GM23338 (cell line): ENCODE results near the gene TGM2. TPM values are rescaled to one million over a fixed set of nuclear protein-coding genes. Genes with fewer than 3 reads are reported as not detected.

Experiments
- ATAC-seq: fragments of 200-7000 bp; cut with Tn5 transposase; 3 replicates; pipeline ENCODE4 v1.9.1; 2020
- DNase-seq: peaks from one replicate; pipeline ENCODE4 v3.0.0-alpha.2; 2015; ENCODE audit warnings: low spot score
- H2AFZ ChIP-seq: fragments of 200-600 bp; sonication (generic); 2 replicates; pipeline ENCODE4 v1.8.0; 2016; ENCODE audit warnings: antibody characterized with exemption, mild to moderate bottlenecking, moderate library complexity
- H3F3A ChIP-seq: fragments of 200-600 bp; sonication (generic); replicated peaks from 2 replicates; pipeline ENCODE4 v1.8.0; 2017; ENCODE audit warnings: antibody characterized with exemption, mixed run types, low read depth
- H3K27ac ChIP-seq: fragments of 200-600 bp; sonication (generic); 2 replicates; pipeline ENCODE4 v1.6.1; 2016; ENCODE audit warnings: low read depth
- H3K27me3 ChIP-seq: fragments of 200-600 bp; sonication (generic); 2 replicates; pipeline ENCODE4 v1.8.0; 2016; ENCODE audit warnings: mild to moderate bottlenecking, mixed run types, moderate library complexity; ENCODE audit not compliant: insufficient read depth
- H3K36me3 ChIP-seq: fragments of 200-600 bp; sonication (generic); 2 replicates; pipeline ENCODE4 v1.8.0; 2016; ENCODE audit warnings: mild to moderate bottlenecking; ENCODE audit not compliant: insufficient read depth
- H3K4me1 ChIP-seq: fragments of 200-600 bp; sonication (generic); 2 replicates; pipeline ENCODE4 v1.8.0; 2016; ENCODE audit warnings: mild to moderate bottlenecking, moderate library complexity; ENCODE audit not compliant: insufficient read depth
- H3K4me2 ChIP-seq: fragments of 200-600 bp; sonication (generic); 2 replicates; pipeline ENCODE4 v1.7.1; 2017; ENCODE audit warnings: mixed run types
- H3K4me3 ChIP-seq: fragments of 200-600 bp; sonication (generic); 2 replicates; pipeline ENCODE4 v1.6.1; 2016; ENCODE audit warnings: mixed run types
- H3K79me2 ChIP-seq: fragments of 200-600 bp; sonication (generic); replicated peaks from 2 replicates; pipeline ENCODE4 v1.8.0; 2017; ENCODE audit warnings: mild to moderate bottlenecking; ENCODE audit not compliant: insufficient read depth
- H3K9me2 ChIP-seq: fragments of 200-600 bp; sonication (generic); 2 replicates; pipeline ENCODE4 v1.8.0; 2017; ENCODE audit not compliant: insufficient read depth
- H4K20me1 ChIP-seq: fragments of 200-600 bp; sonication (generic); replicated peaks from 2 replicates; pipeline ENCODE4 v1.8.0; 2017; ENCODE audit warnings: mild to moderate bottlenecking; ENCODE audit not compliant: insufficient read depth
- H3K27ac Mint-ChIP-seq: 2 replicates; pipeline ENCODE4 v1.8.0; 2020; ENCODE audit warnings: inconsistent platforms, mild to moderate bottlenecking, moderate library complexity, mixed read lengths
- H3K27me3 Mint-ChIP-seq: 3 replicates; pipeline ENCODE4 v1.8.0; 2022; ENCODE audit warnings: low read depth, mild to moderate bottlenecking, moderate library complexity, mixed read lengths, inconsistent platforms; ENCODE audit not compliant: insufficient read depth, poor library complexity
- H3K36me3 Mint-ChIP-seq: 3 replicates; pipeline ENCODE4 v1.8.0; 2021; ENCODE audit warnings: low read depth, mild to moderate bottlenecking, inconsistent platforms, moderate library complexity, mixed read lengths
- H3K4me1 Mint-ChIP-seq: 3 replicates; pipeline ENCODE4 v1.8.0; 2020; ENCODE audit warnings: mild to moderate bottlenecking, inconsistent platforms, mixed read lengths
- H3K4me3 Mint-ChIP-seq: 3 replicates; pipeline ENCODE4 v1.8.0; 2021; ENCODE audit warnings: moderate library complexity, mild to moderate bottlenecking, inconsistent platforms, mixed read lengths
- H3K9me3 Mint-ChIP-seq: 3 replicates; pipeline ENCODE4 v1.8.0; 2020; ENCODE audit warnings: moderate library complexity, mild to moderate bottlenecking, inconsistent platforms, mixed read lengths
- CREB1 ChIP-seq: fragments of 250-450 bp; sonication (Bioruptor Pico); IDR thresholded peaks from 2 replicates; pipeline ENCODE4 v1.5.0; 2020; ENCODE audit warnings: low read depth, mild to moderate bottlenecking, moderate library complexity
- CTCF ChIP-seq, 2 experiments: fragments of 200-600 bp in 1 of 2; sonication (generic) in 1 of 2; conservative IDR thresholded peaks; 2 replicates each; pipeline versions ENCODE4 v1.5.1 to v1.6.1; 2016 to 2017; ENCODE audit warnings: antibody characterized with exemption in 2 of 2, low read depth in 2 of 2, mild to moderate bottlenecking in 2 of 2, moderate library complexity in 1 of 2
- ETS1 ChIP-seq: IDR thresholded peaks from 2 replicates; pipeline ENCODE4 v1.6.1; 2016; ENCODE audit warnings: antibody characterized with exemption
- EZH2 ChIP-seq: fragments of 200-600 bp; sonication (generic); IDR thresholded peaks from one replicate; pipeline ENCODE4 v1.8.0; 2017; ENCODE audit warnings: antibody characterized with exemption, mild to moderate bottlenecking, low read depth; ENCODE audit not compliant: unreplicated experiment
- EZH2phosphoT487 ChIP-seq: fragments of 200-600 bp; sonication (generic); IDR thresholded peaks from one replicate; pipeline ENCODE4 v1.8.1; 2018; ENCODE audit warnings: antibody characterized with exemption; ENCODE audit not compliant: unreplicated experiment
- JUNB ChIP-seq: IDR thresholded peaks from one replicate; pipeline ENCODE4 v1.6.1; 2016; ENCODE audit warnings: antibody characterized with exemption; ENCODE audit not compliant: unreplicated experiment
- NANOG ChIP-seq: IDR thresholded peaks from 2 replicates; pipeline ENCODE4 v1.6.1; 2016; ENCODE audit warnings: antibody characterized with exemption, borderline replicate concordance
- POLR2AphosphoS5 ChIP-seq: IDR thresholded peaks from 2 replicates; pipeline ENCODE4 v1.6.1; 2016; ENCODE audit warnings: antibody characterized with exemption, low read depth
- REST ChIP-seq: IDR thresholded peaks from one replicate; pipeline ENCODE4 v1.6.1; 2018; ENCODE audit warnings: antibody characterized with exemption; ENCODE audit not compliant: unreplicated experiment
- STAT1 ChIP-seq: IDR thresholded peaks from one replicate; pipeline ENCODE4 v1.6.1; 2016; ENCODE audit warnings: antibody characterized with exemption; ENCODE audit not compliant: unreplicated experiment
- ZNF114 ChIP-seq: fragments of 250-450 bp; sonication (Bioruptor Pico); IDR thresholded peaks from 2 replicates; pipeline ENCODE4 v1.5.0; 2020; ENCODE audit warnings: mild to moderate bottlenecking, moderate library complexity
- ZNF331 ChIP-seq: fragments of 250-450 bp; sonication (Bioruptor Pico); IDR thresholded peaks from 2 replicates; pipeline ENCODE4 v1.5.0; 2020; ENCODE audit warnings: low read depth, mild to moderate bottlenecking, moderate library complexity
- ZNF462 ChIP-seq: fragments of 250-450 bp; sonication (Bioruptor Pico); IDR thresholded peaks from 2 replicates; pipeline ENCODE4 v1.5.0; 2020; ENCODE audit warnings: mild to moderate bottlenecking, moderate library complexity
- polyA plus RNA-seq: library from polyadenylated mRNA; unstranded; fragments of >200 nt; fragmentation: Nextera tagmentation; extraction: Ambion mirVana; gene quantifications from 2 replicates; pipeline ENCODE4 v1.2.1, GENCODE V29; 2016
- total RNA-seq: library from RNA; depleted of rRNA; stranded (reverse); fragments of >200 nt; shearing (Covaris generic); gene quantifications from 2 replicates; pipeline ENCODE4 v1.2.3, GENCODE V29; 2014

Gene TGM2
- total and polyA plus RNA-seq, 2 experiments from 2014 or later = 0.45 to 1.0 TPM

DNA sequence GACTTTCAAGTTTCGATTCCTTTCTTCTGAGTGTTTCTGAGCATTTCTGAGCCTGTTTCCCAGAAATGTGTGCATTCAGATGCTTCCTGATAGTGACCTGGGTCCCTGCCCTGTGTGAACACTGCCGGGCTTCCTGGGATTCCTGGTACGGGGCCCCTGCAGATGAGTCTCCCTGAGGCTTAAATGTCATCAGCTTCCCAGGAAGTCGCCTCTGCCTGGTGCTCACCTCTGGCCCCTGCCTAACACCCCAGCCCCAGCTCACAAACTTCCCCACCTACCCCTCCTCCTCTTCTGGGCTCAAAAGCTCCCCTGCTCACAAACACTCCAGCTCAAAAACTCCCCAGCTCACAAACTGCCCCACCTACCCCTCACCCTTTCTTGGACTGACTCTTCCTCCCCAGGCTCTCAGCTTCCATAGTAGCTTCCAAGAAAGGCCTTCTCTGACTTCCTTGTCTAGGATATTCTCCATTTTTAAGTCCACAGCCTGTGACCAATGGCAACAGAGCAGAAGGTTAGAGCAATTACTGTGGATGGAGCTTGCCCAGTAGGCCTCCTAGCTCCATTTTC lies 42.0 kb downstream of the TGM2 start:
- DNase-seq = peak; percentile 21
- peak overlapping the region; percentile 96 for H2AFZ ChIP-seq

More for the DNA sequence above, 42.0 kb downstream of the TGM2 start:
- Histone ChIP-seq H3F3A (0 out of 2 replicates have a peak, but pooled peaks cover 2% of the 10 kb centered on the region), H3K4me3 (no peak overlapping the region), H3K4me1 (no peaks in the 10 kb centered on the region), H3K9me2 (no peaks in the 10 kb centered on the region), H3K36me3 (no peaks in the 10 kb centered on the region), H3K27ac (no peak overlapping the region), H3K27me3 (no peaks in the 10 kb centered on the region), H3K79me2 (no peaks in the 10 kb centered on the region), H3K4me2 (no peak overlapping the region), H4K20me1 (no peaks in the 10 kb centered on the region)
- Mint-ChIP-seq H3K36me3 (no peaks in the 10 kb centered on the region), H3K9me3 (no peaks in the 10 kb centered on the region), H3K27me3 (peaks cover 5% of the 10 kb centered on the region), H3K4me1 (peaks cover 6% of the 10 kb centered on the region; the same call in 2 of the 3 replicates), H3K4me3 (no peak overlapping the region), H3K27ac (0 out of 2 replicates have a peak overlapping the region, but pooled peaks have one; percentile 5)
- ATAC-seq = peak; percentile 48
- no peak for TF ChIP-seq EZH2phosphoT487
- no peak for TF ChIP-seq POLR2AphosphoS5
- TF ChIP-seq ZNF331 (CRISPR knock-in tag) = no peak
- TF ChIP-seq ETS1 = no peak
- no peak for TF ChIP-seq ZNF462 (CRISPR knock-in tag)
- no peak for TF ChIP-seq CTCF (conservative IDR thresholded peaks at IDR 0.05; ENCODE audit: low read depth in 2 of 2)
- no peak for TF ChIP-seq JUNB
- no peak for TF ChIP-seq REST
- TF ChIP-seq NANOG = no peak
- no peak for TF ChIP-seq ZNF114 (CRISPR knock-in tag)
- no peak for TF ChIP-seq CREB1 (CRISPR knock-in tag)
- no peak for TF ChIP-seq EZH2
- no peak for TF ChIP-seq STAT1
